OCI-LY1 (cell line): ENCODE measurements around the gene KLF11.

Experiments used
- EZH2 ChIP-seq: fragments of 200-600 bp; sonication (generic), shearing (Covaris generic); IDR thresholded peaks from 2 replicates; pipeline ENCODE4 v1.8.0; 2017; ENCODE audit warnings: borderline replicate concordance, mixed run types, mild to moderate bottlenecking, antibody characterized with exemption, low read length, moderate library complexity, mixed read lengths
- TF ChIP-seq, protein P1 (sequence below): fragments of 200-600 bp; sonication (generic), shearing (Covaris generic); IDR thresholded peaks from 2 replicates; pipeline ENCODE4 v1.5.1; 2017; ENCODE audit warnings: mild to moderate bottlenecking, antibody characterized with exemption, low read length, moderate library complexity, mixed read lengths

DNA sequence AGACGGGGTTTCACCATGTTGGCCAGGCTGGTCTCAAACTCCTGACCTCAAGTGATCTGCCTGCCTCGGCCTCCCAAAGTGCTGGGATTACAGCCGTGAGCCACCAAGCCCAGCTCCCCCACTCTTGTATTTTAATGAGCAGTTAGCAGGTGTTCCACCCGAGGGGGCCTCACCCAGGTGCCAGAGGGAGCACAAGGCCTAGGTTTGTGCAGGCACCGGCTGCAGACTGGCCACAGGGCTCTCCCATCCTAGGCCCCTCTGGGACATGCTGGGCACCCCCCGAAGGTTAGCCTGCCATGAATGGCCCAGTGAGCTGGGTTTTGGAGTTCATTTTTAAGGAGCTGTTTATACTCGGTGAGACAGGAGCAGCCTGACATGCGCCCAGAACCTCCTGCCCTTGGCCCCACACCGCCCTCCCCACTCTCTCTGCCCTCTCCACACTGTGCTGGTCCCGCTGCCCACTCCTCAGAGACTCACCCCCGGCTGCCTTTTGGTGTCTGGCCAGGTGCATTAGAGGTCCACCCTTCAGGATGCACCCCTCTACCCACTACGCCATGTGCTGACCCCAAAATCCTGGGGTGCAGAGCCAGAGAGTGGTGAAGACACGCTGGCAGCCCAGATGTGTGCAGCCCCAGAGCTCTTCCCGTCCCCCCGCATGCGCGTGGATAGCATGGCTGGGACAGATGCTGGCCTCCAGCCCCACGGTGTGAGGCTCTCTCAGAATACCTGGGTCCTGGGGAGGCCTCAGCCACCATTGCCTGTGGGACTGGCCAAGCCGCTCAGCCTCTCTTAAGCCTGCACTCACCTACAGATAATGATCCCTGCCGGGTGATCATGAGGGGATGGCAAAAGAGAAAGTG, 11.2 kb upstream of the KLF11 start:
- TF ChIP-seq, protein P1, sequence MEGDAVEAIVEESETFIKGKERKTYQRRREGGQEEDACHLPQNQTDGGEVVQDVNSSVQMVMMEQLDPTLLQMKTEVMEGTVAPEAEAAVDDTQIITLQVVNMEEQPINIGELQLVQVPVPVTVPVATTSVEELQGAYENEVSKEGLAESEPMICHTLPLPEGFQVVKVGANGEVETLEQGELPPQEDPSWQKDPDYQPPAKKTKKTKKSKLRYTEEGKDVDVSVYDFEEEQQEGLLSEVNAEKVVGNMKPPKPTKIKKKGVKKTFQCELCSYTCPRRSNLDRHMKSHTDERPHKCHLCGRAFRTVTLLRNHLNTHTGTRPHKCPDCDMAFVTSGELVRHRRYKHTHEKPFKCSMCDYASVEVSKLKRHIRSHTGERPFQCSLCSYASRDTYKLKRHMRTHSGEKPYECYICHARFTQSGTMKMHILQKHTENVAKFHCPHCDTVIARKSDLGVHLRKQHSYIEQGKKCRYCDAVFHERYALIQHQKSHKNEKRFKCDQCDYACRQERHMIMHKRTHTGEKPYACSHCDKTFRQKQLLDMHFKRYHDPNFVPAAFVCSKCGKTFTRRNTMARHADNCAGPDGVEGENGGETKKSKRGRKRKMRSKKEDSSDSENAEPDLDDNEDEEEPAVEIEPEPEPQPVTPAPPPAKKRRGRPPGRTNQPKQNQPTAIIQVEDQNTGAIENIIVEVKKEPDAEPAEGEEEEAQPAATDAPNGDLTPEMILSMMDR = no peak
- TF ChIP-seq EZH2 = no peak
